ENCODE measurements around the gene SMYD3. TPM values are rescaled to one million over a fixed set of nuclear protein-coding genes. Genes with fewer than 3 reads are reported as not detected.

Gene SMYD3
- total RNA-seq, 1 donor from 2014 or later: 20.8 TPM

GRCh38 chr1:246041360-246041759 is 465.7 kb downstream of the SMYD3 start:
- CTCF ChIA-PET: no interaction called here
- POLR2A ChIA-PET: no interaction called here
- H3K27me3 Mint-ChIP-seq: no peaks in the 10 kb centered on the region
- no peak overlapping the region for H3K4me3 Mint-ChIP-seq
- ATAC-seq (ENCODE audit: low read depth) (no peak), DNase-seq (no peak)
- no peaks in the 10 kb centered on the region for H3K9me3 Mint-ChIP-seq
- H3K27ac Mint-ChIP-seq: no peak overlapping the region
- no peak for TF ChIP-seq CTCF (IDR thresholded peaks at IDR 0.05)
- no peaks in the 10 kb centered on the region for H3K4me1 Mint-ChIP-seq
- intact Hi-C loops (cut with micrococcal nuclease): no loop called here
- no peaks in the 10 kb centered on the region for H3K36me3 Mint-ChIP-seq (ENCODE audit: low read depth)

GRCh38 chr1:246040200-246040890 is 466.7 kb downstream of the SMYD3 start:
- intact Hi-C loops (cut with micrococcal nuclease): no loop called here
- DNase-seq: no peak
- Mint-ChIP-seq H3K4me3 (no peak overlapping the region), H3K36me3 (ENCODE audit: low read depth) (no peaks in the 10 kb centered on the region), H3K27ac (no peak overlapping the region), H3K27me3 (no peaks in the 10 kb centered on the region), H3K9me3 (no peaks in the 10 kb centered on the region), H3K4me1 (no peaks in the 10 kb centered on the region)
- POLR2A ChIA-PET: no interaction called here
- no peak for TF ChIP-seq CTCF (IDR thresholded peaks at IDR 0.05)
- no peak for ATAC-seq (ENCODE audit: low read depth)
- CTCF ChIA-PET: no interaction called here

- ChIA-PET POLR2A (no interaction called here), CTCF (no interaction called here)
- Mint-ChIP-seq H3K27me3 (no peaks in the 10 kb centered on the region), H3K9me3 (no peaks in the 10 kb centered on the region), H3K36me3 (ENCODE audit: low read depth) (no peaks in the 10 kb centered on the region), H3K27ac (no peak overlapping the region), H3K4me3 (no peak overlapping the region), H3K4me1 (no peaks in the 10 kb centered on the region)
- intact Hi-C loops (cut with micrococcal nuclease): no loop called here
- ATAC-seq (ENCODE audit: low read depth) (no peak), DNase-seq (no peak)
- TF ChIP-seq CTCF (IDR thresholded peaks at IDR 0.05): no peak
These were observed 467.5 kb downstream of the SMYD3 start for GRCh38 chr1:246039584-246039983.

- Mint-ChIP-seq H3K27me3 (no peaks in the 10 kb centered on the region), H3K27ac (no peak overlapping the region), H3K4me3 (no peak overlapping the region), H3K4me1 (no peaks in the 10 kb centered on the region), H3K9me3 (no peaks in the 10 kb centered on the region), H3K36me3 (ENCODE audit: low read depth) (no peaks in the 10 kb centered on the region)
- TF ChIP-seq CTCF (IDR thresholded peaks at IDR 0.05): no peak
- intact Hi-C loops (cut with micrococcal nuclease): no loop called here
- DNase-seq (no peak), ATAC-seq (ENCODE audit: low read depth) (no peak)
- CTCF ChIA-PET: no interaction called here
- POLR2A ChIA-PET: no interaction called here
These were observed 469.2 kb downstream of the SMYD3 start for GRCh38 chr1:246037832-246038231.

GRCh38 chr1:246036175-246036574 is 470.9 kb downstream of the SMYD3 start:
- TF ChIP-seq CTCF (IDR thresholded peaks at IDR 0.05): no peak

More at GRCh38 chr1:246036175-246036574, 470.9 kb downstream of the SMYD3 start:
- ChIA-PET POLR2A (no interaction called here), CTCF (interaction anchor here (1.2 kb wide), 1 partner anchor 883 kb away, joined by 3 read pairs; no protein-coding TSS in a partner anchor)
- H3K36me3 Mint-ChIP-seq (ENCODE audit: low read depth): no peaks in the 10 kb centered on the region
- H3K4me1 Mint-ChIP-seq: no peaks in the 10 kb centered on the region
- ATAC-seq (ENCODE audit: low read depth) (no peak), DNase-seq (no peak)
- intact Hi-C loops (cut with micrococcal nuclease): no loop called here
- no peaks in the 10 kb centered on the region for H3K9me3 Mint-ChIP-seq
- no peak overlapping the region for H3K4me3 Mint-ChIP-seq
- no peak overlapping the region for H3K27ac Mint-ChIP-seq
- no peaks in the 10 kb centered on the region for H3K27me3 Mint-ChIP-seq
